Endometrium (tissue), 2 donors: ENCODE measurements around the gene NKPD1.

ENCODE experiments used
- FAIRE-seq: peaks from 2 replicates; lab custom pipeline; 2012; peaks lifted over from hg19 to GRCh38; lab: Jason Lieb, UNC
- donor health status: control.
- donor health status: control.

The NKPD1 gene

GRCh38 chr19:45175515-45176345 is 14.9 kb upstream of the NKPD1 start:
- no peak for FAIRE-seq

DNA sequence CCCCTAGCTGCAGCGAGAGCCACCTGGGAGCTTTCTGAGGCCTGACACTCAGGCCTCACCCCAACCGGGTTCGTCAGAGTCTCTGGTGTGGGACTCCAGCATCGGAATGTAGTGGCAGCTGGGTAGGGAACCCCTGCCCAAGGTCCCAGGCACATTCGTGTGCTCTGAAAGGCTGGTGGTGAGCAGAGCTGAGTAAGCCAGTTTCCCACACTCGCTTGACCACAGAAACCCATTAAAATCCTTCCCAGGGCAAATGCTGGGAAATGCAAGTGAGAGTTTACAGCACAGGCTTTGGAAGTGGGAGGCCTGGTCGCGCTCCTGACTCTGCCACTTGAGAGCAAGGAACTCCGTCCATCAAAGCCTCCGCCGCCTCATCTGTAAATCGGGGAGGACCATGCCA is 13.0 kb upstream of the NKPD1 start:
- FAIRE-seq = no peak

DNA sequence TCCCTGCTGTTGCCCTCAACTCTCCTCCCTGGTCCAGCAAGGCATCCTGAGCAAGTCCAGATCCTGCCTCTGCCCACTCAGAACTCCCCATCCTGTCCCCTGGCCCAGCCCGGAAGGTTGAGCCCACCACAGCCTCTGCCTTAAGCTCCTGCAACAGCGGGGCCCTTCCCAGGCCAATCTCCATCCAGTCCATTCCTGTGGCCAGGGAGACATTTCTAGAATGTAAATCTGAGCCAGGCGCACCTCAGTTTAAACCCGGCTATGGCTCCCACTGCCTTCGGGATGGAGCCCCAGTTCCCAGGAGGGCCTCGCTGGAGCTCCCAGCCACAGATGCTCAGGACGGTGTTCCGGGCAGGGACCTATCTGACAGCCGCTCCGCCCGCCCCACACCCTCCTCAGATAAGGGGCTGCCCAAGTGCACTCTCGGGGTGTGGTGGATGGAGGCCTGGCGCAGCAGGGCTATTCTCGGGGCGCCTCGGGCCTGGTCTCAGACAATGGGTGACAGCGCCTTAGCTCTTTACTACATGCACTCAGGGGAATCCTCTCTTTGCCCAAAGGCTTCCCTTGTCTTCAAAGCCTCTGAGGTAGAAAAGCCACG is 11.9 kb upstream of the NKPD1 start:
- no peak for FAIRE-seq

DNA sequence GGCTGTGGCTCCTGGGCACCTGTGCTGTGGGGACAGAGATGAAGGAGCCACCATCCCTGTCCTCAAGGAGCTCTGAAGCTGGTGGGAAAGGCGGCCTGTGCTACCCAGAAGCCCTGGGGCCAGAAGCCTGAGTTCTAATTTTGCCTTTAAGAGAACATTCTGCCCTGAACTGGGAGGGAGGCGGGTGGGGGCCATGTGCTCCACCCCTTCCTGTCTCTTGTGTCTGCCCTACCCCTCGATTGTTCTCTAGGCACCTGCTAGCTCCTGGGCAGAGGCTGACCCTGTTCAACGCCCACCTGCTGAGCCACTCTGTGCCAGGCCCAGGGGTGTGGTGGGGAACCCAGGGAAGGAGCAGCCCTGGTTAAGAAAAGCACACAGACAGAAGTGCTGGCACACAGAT is 11.4 kb upstream of the NKPD1 start:
- no peak for FAIRE-seq

DNA sequence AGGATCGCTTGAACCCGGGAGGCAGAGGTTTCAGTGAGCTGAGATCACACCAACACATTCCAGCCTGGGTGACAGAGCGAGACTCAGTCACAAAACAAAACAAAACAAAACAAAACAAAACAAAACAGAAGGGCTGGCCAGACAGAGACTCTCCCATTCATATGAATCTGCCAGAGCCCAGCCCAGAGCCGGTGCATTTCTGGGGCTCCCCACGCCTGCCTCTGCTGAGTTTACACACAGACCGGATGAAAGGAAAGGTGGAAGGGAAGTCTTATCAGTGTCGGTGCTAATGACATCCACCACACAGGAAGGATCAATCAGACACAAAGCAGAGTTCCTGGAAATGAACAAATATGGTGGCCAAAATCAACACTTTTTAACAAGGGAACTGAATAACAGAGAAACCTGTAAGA is 10.4 kb upstream of the NKPD1 start:
- FAIRE-seq = no peak

GRCh38 chr19:45170146-45171106 is 9.6 kb upstream of the NKPD1 start:
- no peak for FAIRE-seq

- FAIRE-seq = no peak
These were observed 8.8 kb upstream of the NKPD1 start for GRCh38 chr19:45169602-45170001.

GRCh38 chr19:45168767-45169351 is 8.1 kb upstream of the NKPD1 start:
- FAIRE-seq = no peak

- FAIRE-seq = no peak
These were observed 6.0 kb upstream of the NKPD1 start for GRCh38 chr19:45166723-45167252.

DNA sequence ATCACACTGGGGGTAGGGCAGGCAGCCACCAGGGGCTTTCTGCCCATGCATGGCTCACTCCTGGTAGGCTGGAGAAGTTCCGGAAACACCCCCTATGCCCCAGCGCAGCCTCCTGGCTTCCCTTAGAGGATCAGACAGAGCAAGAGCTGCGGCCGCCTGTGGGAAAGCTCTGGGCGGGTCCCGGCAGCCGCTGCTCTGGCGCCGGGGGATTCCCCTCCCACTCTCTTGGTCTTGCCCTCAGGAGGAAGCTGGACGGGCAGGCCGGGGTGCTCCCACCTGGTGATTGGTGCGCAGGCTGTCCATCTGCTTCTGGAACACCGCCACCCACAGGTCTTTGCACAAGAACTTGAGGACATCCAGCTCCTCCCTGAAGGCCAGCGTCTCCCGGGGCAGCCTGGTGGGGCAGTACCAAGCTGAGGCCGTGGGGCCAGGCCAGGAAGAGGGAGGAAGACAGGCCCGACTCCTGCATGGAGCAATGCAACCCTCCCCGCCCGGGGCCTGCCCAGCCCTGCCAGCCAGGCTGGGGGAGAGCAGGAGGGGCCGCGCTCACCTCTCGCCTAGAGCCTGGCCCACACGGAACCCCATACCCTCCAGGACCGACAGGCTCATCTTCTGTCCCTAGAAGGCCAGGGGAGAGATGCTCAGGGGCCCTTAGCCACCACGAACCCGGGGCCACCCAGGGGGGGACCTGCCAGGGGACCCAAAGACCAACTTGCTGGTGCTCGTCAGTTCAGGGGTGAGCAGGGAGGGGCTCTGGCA is 4.0 kb upstream of the NKPD1 start:
- no peak for FAIRE-seq

DNA sequence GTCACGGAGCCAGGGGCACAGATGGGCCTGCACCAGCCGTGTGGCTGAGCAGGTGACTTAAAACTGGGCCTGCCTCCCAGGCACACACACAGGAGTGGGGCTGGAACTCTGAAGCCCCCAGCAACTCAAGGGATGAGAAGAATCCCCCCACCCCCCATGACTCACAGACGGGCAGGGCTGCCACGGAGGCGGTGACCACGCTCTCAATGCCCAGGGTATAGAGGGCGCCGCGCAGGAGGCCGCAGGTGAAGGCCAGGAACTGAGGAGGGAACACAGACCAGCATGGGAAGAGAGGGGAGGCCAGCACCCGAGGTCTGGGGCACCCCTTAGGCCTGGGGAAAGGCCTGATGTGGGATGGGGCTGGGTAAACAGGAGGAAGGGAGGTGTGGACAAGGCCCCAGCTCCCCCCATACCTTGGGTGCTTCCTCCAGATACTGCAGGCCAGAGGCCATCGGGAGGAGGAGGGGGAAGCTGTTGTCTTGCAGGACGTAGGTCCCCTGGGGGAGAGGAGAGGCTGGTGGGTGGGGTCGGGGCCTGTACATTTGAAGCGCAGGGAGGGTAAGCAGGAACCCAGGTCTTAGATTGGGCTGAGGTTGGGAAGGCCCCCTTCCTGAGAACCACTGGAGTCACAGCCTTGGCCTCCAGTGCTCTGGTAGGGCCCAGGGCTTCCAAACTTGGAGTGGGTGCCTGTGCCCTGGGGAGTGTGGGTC is 3.1 kb upstream of the NKPD1 start:
- FAIRE-seq = no peak

GRCh38 chr19:45163156-45163555 is 2.4 kb upstream of the NKPD1 start:
- no peak for FAIRE-seq

- FAIRE-seq = no peak
These were observed 1.9 kb upstream of the NKPD1 start for GRCh38 chr19:45162608-45163143.

- FAIRE-seq = no peak
These were observed 1.2 kb upstream of the NKPD1 start for GRCh38 chr19:45161738-45162607.

DNA sequence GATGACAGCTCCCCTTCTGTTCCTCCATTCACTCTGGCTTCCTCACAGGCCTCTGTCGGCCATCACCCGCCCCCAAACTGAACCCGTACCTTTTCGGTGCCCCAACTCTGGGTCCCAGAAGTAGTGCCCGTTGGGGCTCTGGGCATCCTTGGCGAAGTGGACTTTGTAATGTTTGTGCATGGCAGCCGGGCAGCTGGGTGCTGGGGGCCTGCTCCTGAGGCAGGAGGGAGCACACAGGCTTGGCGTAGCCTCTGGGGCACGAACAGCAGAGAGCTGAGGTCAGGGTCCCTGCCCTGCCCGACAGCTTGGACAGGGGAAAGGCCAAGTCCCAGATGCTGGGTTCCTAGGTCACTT is 834 bp downstream of the NKPD1 start:
- FAIRE-seq = no peak

GRCh38 chr19:45159210-45159970 is 1.4 kb downstream of the NKPD1 start:
- FAIRE-seq = no peak

GRCh38 chr19:45158503-45159209 is 2.1 kb downstream of the NKPD1 start:
- no peak for FAIRE-seq

- FAIRE-seq = no peak
These were observed 4.0 kb downstream of the NKPD1 start for GRCh38 chr19:45156751-45157150.
